CD8-positive, alpha-beta memory T cell (primary cell): ENCODE data around the gene SSR3. TPM values are rescaled to one million over a fixed set of nuclear protein-coding genes. Genes with fewer than 3 reads are reported as not detected.

ENCODE experiments used
- CTCF ChIA-PET: fragments of 350-600 bp; sonication (Branson Sonifier 250); formaldehyde crosslinking; loops from one replicate; lab custom pipeline; 2021; ENCODE audit warnings: antibody characterized with exemption; lab: Charles Lee
- POLR2A ChIA-PET: fragments of 350-600 bp; sonication (Branson Sonifier 250); formaldehyde crosslinking; loops from one replicate; lab custom pipeline; 2021; ENCODE audit warnings: antibody characterized with exemption; lab: Charles Lee
- DNase-seq, 5 donors: peaks; one replicate each; pipeline versions ENCODE4 v3.0.0 to v3.0.0-alpha.2; 2020 to 2022; ENCODE audit warnings: mixed read lengths in 1 of 5
- H3K27ac ChIP-seq: one replicate; pipeline ENCODE4 v1.7.0; 2013; ENCODE audit warnings: low read depth, mild to moderate bottlenecking, low read length, moderate library complexity
- H3K27me3 ChIP-seq: 2 replicates; pipeline ENCODE4 v1.7.0; 2013; ENCODE audit warnings: low read length, mild to moderate bottlenecking; ENCODE audit not compliant: insufficient read depth, poor library complexity, severe bottlenecking
- H3K36me3 ChIP-seq: 2 replicates; pipeline ENCODE4 v1.7.0; 2013; ENCODE audit warnings: mild to moderate bottlenecking, low read length, moderate library complexity; ENCODE audit not compliant: insufficient read depth
- H3K4me1 ChIP-seq: 2 replicates; pipeline ENCODE4 v1.7.0; 2013; ENCODE audit warnings: mild to moderate bottlenecking, low read length, moderate library complexity; ENCODE audit not compliant: insufficient read depth
- H3K4me3 ChIP-seq: 2 replicates; pipeline ENCODE4 v1.7.0; 2013; ENCODE audit warnings: mild to moderate bottlenecking, low read length
- H3K9me3 ChIP-seq: 2 replicates; pipeline ENCODE4 v1.7.0; 2013; ENCODE audit warnings: mild to moderate bottlenecking, low read length
- H3K27ac Mint-ChIP-seq, 8 donors: one replicate each; pipeline ENCODE4 v1.8.0; 2020 to 2021; ENCODE audit warnings: mixed read lengths in 8 of 8, mild to moderate bottlenecking in 6 of 8, inconsistent platforms in 3 of 8, moderate library complexity in 3 of 8
- H3K27me3 Mint-ChIP-seq, 2 donors: one replicate each; pipeline ENCODE4 v1.8.0; 2020 to 2021; ENCODE audit warnings: mixed read lengths in 2 of 2, mild to moderate bottlenecking in 1 of 2, moderate library complexity in 1 of 2
- H3K36me3 Mint-ChIP-seq, 3 donors: one replicate each; pipeline ENCODE4 v1.8.0; 2020 to 2021; ENCODE audit warnings: mixed read lengths in 3 of 3, inconsistent platforms in 1 of 3, mild to moderate bottlenecking in 1 of 3
- H3K4me1 Mint-ChIP-seq, 3 donors: one replicate each; pipeline ENCODE4 v1.8.0; 2020 to 2021; ENCODE audit warnings: mixed read lengths in 3 of 3, inconsistent platforms in 1 of 3, mild to moderate bottlenecking in 1 of 3
- H3K4me3 Mint-ChIP-seq, 7 donors: one replicate each; pipeline ENCODE4 v1.8.0; 2020 to 2021; ENCODE audit warnings: mixed read lengths in 7 of 7, mild to moderate bottlenecking in 6 of 7, moderate library complexity in 4 of 7, inconsistent platforms in 2 of 7
- H3K9me3 Mint-ChIP-seq, 5 donors: one replicate each; pipeline ENCODE4 v1.8.0; 2020 to 2022; ENCODE audit warnings: mixed read lengths in 5 of 5, mild to moderate bottlenecking in 3 of 5, moderate library complexity in 2 of 5, inconsistent platforms in 1 of 5
- polyA plus RNA-seq: library from polyadenylated mRNA; unstranded; fragments of 300-500 nt; fragmentation: Illumina TruSeq; gene quantifications from one replicate; pipeline ENCODE4 v1.2.3, GENCODE V29; 2021
- total RNA-seq, 2 experiments: library from RNA; stranded (reverse); gene quantifications; one replicate each; pipeline ENCODE4 v1.2.3, GENCODE V29; 2021

Gene SSR3
- total and polyA plus RNA-seq, 3 experiments from 2014 or later: 144 to 175 (median 171) TPM

GRCh38 chr3:156516961-156517360 lies 38.0 kb downstream of the SSR3 start:
- Mint-ChIP-seq H3K27ac (peak overlapping the region in 1 of 8 donors; percentile 72), H3K27me3 (peaks cover 2 to 8% of the 10 kb centered on the region in 2 donors), H3K9me3 (no peaks in the 10 kb centered on the region), H3K4me3 (no peak overlapping the region), H3K4me1 (no peaks in the 10 kb centered on the region), H3K36me3 (peaks cover 0 to 3% (median 0%) of the 10 kb centered on the region in 3 donors)
- Histone ChIP-seq H3K4me1 (no peaks in the 10 kb centered on the region), H3K36me3 (no peaks in the 10 kb centered on the region), H3K9me3 (no peaks in the 10 kb centered on the region), H3K27ac (no peak overlapping the region), H3K27me3 (no peaks in the 10 kb centered on the region), H3K4me3 (no peak overlapping the region)
- DNase-seq: no peak
- ChIA-PET POLR2A (no interaction called here), CTCF (interaction anchor here (1.6 to 2.0 kb wide), 3 partner anchors 32 to 711 kb away, joined by 4 to 6 read pairs (median 4); partner anchors contain the start of gene C3orf33)

- Mint-ChIP-seq H3K9me3 (no peaks in the 10 kb centered on the region), H3K27ac (no peak overlapping the region), H3K4me1 (no peaks in the 10 kb centered on the region), H3K36me3 (peaks cover 0 to 3% (median 0%) of the 10 kb centered on the region in 3 donors), H3K4me3 (no peak overlapping the region), H3K27me3 (peaks cover 0 to 8% of the 10 kb centered on the region in 2 donors)
- no peaks in the 10 kb centered on the region for H3K36me3 ChIP-seq
- H3K4me3 ChIP-seq: no peak overlapping the region
- H3K9me3 ChIP-seq: no peaks in the 10 kb centered on the region
- ChIA-PET CTCF (interaction anchor here (1.6 to 2.0 kb wide), 3 partner anchors 31 to 710 kb away, joined by 4 to 6 read pairs (median 4); partner anchors contain the start of gene C3orf33), POLR2A (no interaction called here)
- no peak for DNase-seq
- no peak overlapping the region for H3K27ac ChIP-seq
- no peaks in the 10 kb centered on the region for H3K27me3 ChIP-seq
- H3K4me1 ChIP-seq: no peaks in the 10 kb centered on the region
These were observed 38.6 kb downstream of the SSR3 start for GRCh38 chr3:156516284-156516683.

- H3K9me3 ChIP-seq: no peaks in the 10 kb centered on the region
- H3K27ac ChIP-seq: no peak overlapping the region
- CTCF ChIA-PET: interaction anchor here (1.3 kb wide), 1 partner anchor 44 kb away, joined by 3 read pairs; no protein-coding TSS in a partner anchor
- no peaks in the 10 kb centered on the region for H3K4me1 Mint-ChIP-seq
- H3K27me3 ChIP-seq: no peaks in the 10 kb centered on the region
- peaks cover 0 to 3% (median 0%) of the 10 kb centered on the region in 3 donors for H3K36me3 Mint-ChIP-seq
- H3K9me3 Mint-ChIP-seq: no peaks in the 10 kb centered on the region
- H3K36me3 ChIP-seq: no peaks in the 10 kb centered on the region
- no peak overlapping the region for H3K4me3 ChIP-seq
- H3K4me3 Mint-ChIP-seq: no peak overlapping the region
- H3K27ac Mint-ChIP-seq: no peak overlapping the region
- POLR2A ChIA-PET: no interaction called here
- peaks cover 0 to 5% of the 10 kb centered on the region in 2 donors for H3K27me3 Mint-ChIP-seq
- no peak for DNase-seq
- no peaks in the 10 kb centered on the region for H3K4me1 ChIP-seq
These were observed 41.3 kb downstream of the SSR3 start for GRCh38 chr3:156513619-156514018.

- peaks cover 0 to 4% of the 10 kb centered on the region in 2 donors for H3K27me3 Mint-ChIP-seq
- H3K4me3 Mint-ChIP-seq: no peak overlapping the region
- H3K9me3 Mint-ChIP-seq: no peaks in the 10 kb centered on the region
- CTCF ChIA-PET: interaction anchor here (0.7 to 7.5 kb wide), 8 partner anchors 9 to 619 kb away, joined by 3 to 85 read pairs (median 4); no protein-coding TSS in a partner anchor
- Histone ChIP-seq H3K4me3 (no peak overlapping the region), H3K36me3 (no peaks in the 10 kb centered on the region), H3K4me1 (no peaks in the 10 kb centered on the region), H3K9me3 (no peaks in the 10 kb centered on the region), H3K27me3 (no peaks in the 10 kb centered on the region), H3K27ac (no peak overlapping the region)
- POLR2A ChIA-PET: no interaction called here
- peak overlapping the region in 1 of 8 donors; percentile 13 for H3K27ac Mint-ChIP-seq
- no peak for DNase-seq
- H3K4me1 Mint-ChIP-seq: no peaks in the 10 kb centered on the region
- H3K36me3 Mint-ChIP-seq: peaks cover 0 to 1% (median 0%) of the 10 kb centered on the region in 3 donors
These were observed 42.8 kb downstream of the SSR3 start for GRCh38 chr3:156511987-156512677.

GRCh38 chr3:156509189-156510174 lies 45.4 kb downstream of the SSR3 start:
- no peaks in the 10 kb centered on the region for H3K36me3 ChIP-seq
- H3K27me3 ChIP-seq: no peaks in the 10 kb centered on the region
- no peak overlapping the region for H3K27ac ChIP-seq
- Mint-ChIP-seq H3K4me3 (no peak overlapping the region), H3K36me3 (peaks cover 0 to 11% (median 0%) of the 10 kb centered on the region in 3 donors), H3K4me1 (no peaks in the 10 kb centered on the region), H3K27ac (no peak overlapping the region), H3K27me3 (peaks cover 4 to 5% of the 10 kb centered on the region in 2 donors), H3K9me3 (peaks cover 0 to 3% (median 0%) of the 10 kb centered on the region in 5 donors)
- DNase-seq: peak in 2 of 5 donors; percentile 50
- ChIA-PET CTCF (interaction anchor here (0.6 to 7.5 kb wide), 33 partner anchors 8 to 628 kb away, joined by 3 to 85 read pairs (median 4); partner anchors contain the start of gene SSR3), POLR2A (interaction anchor here (1.0 kb wide), 1 partner anchor 26 kb away, joined by 4 read pairs; no protein-coding TSS in a partner anchor)
- H3K4me1 ChIP-seq: no peaks in the 10 kb centered on the region
- H3K9me3 ChIP-seq: no peaks in the 10 kb centered on the region
- H3K4me3 ChIP-seq: no peak overlapping the region

- H3K4me3 ChIP-seq: no peak overlapping the region
- H3K27ac ChIP-seq: no peak overlapping the region
- H3K4me3 Mint-ChIP-seq: no peak overlapping the region
- no peaks in the 10 kb centered on the region for H3K36me3 ChIP-seq
- H3K4me1 Mint-ChIP-seq: peaks cover 0 to 7% (median 0%) of the 10 kb centered on the region in 3 donors
- no peaks in the 10 kb centered on the region for H3K4me1 ChIP-seq
- no peaks in the 10 kb centered on the region for H3K27me3 ChIP-seq
- no peak for DNase-seq
- ChIA-PET CTCF (interaction anchor here (1.3 to 7.5 kb wide), 8 partner anchors 32 to 631 kb away, joined by 3 to 85 read pairs (median 5); no protein-coding TSS in a partner anchor), POLR2A (no interaction called here)
- no peaks in the 10 kb centered on the region for H3K9me3 ChIP-seq
- H3K36me3 Mint-ChIP-seq: peaks cover 0 to 18% (median 0%) of the 10 kb centered on the region in 3 donors
- peaks cover 0 to 5% (median 3%) of the 10 kb centered on the region in 5 donors for H3K9me3 Mint-ChIP-seq
- peaks cover 2 to 8% of the 10 kb centered on the region in 2 donors for H3K27me3 Mint-ChIP-seq
- no peak overlapping the region for H3K27ac Mint-ChIP-seq
These were observed 47.6 kb downstream of the SSR3 start for GRCh38 chr3:156507285-156507684.

GRCh38 chr3:156498307-156498706 lies 56.6 kb downstream of the SSR3 start:
- Histone ChIP-seq H3K9me3 (no peaks in the 10 kb centered on the region), H3K4me1 (no peaks in the 10 kb centered on the region), H3K27me3 (no peaks in the 10 kb centered on the region), H3K27ac (no peak overlapping the region), H3K36me3 (no peaks in the 10 kb centered on the region), H3K4me3 (no peak overlapping the region)
- Mint-ChIP-seq H3K4me3 (no peak overlapping the region), H3K4me1 (peaks cover 0 to 7% (median 0%) of the 10 kb centered on the region in 3 donors), H3K9me3 (peaks cover 0 to 5% (median 2%) of the 10 kb centered on the region in 5 donors), H3K27ac (no peak overlapping the region), H3K27me3 (peaks cover 4 to 11% of the 10 kb centered on the region in 2 donors), H3K36me3 (peaks cover 0 to 22% (median 4%) of the 10 kb centered on the region in 3 donors)
- CTCF ChIA-PET: interaction anchor here (1.1 kb wide), 1 partner anchor 10 kb away, joined by 4 read pairs; no protein-coding TSS in a partner anchor
- no peak for DNase-seq
- POLR2A ChIA-PET: no interaction called here
